Measurements from ENCODE around the gene JADE3. TPM values are rescaled to one million over a fixed set of nuclear protein-coding genes. Genes with fewer than 3 reads are reported as not detected.

JADE3 gene
- total and polyA plus RNA-seq, 2 donors (not counting 1 experiment from before 2014, with no cell fraction given), result 5.1 to 5.3 TPM

GRCh38 chrX:46941341-46941740 lies 29.1 kb downstream of the JADE3 start:
- H3K27ac ChIP-seq (ENCODE audit: insufficient read depth, low read length), result no peak overlapping the region
- H3K9ac ChIP-seq (ENCODE audit: insufficient read depth, low read length), result no peak overlapping the region
- H3K9me3 ChIP-seq (ENCODE audit: control insufficient read depth, insufficient read depth, low read depth, low read length), result no peaks in the 10 kb centered on the region
- no peaks in the 10 kb centered on the region for H4K20me1 ChIP-seq (ENCODE audit: control insufficient read depth, extremely low read depth, insufficient read depth, low read length)
- no peak overlapping the region for H3K4me3 ChIP-seq (replicated peaks in 1 of 4; ENCODE audit: control extremely low read depth in 1 of 4, insufficient read depth in 1 of 4, low read depth in 3 of 4, low read length in 4 of 4)
- no peak overlapping the region for H3K4me2 ChIP-seq (ENCODE audit: extremely low read depth, insufficient read depth, low read length)
- peak in 1 of 2 donors; percentile 77 for DNase-seq (ENCODE audit: low read depth in 2 of 2)
- no peaks in the 10 kb centered on the region for H3K36me3 ChIP-seq (ENCODE audit: control insufficient read depth, insufficient read depth, low read length)
- H3K79me2 ChIP-seq (ENCODE audit: control insufficient read depth, insufficient read depth, low read length), result no peaks in the 10 kb centered on the region
- H3K4me1 ChIP-seq (ENCODE audit: control insufficient read depth, extremely low read depth, insufficient read depth, low read length), result no peaks in the 10 kb centered on the region
- TF ChIP-seq EZH2 (IDR thresholded peaks at IDR 0.05; ENCODE audit: low read length, missing control alignments), result no peak
- TF ChIP-seq CTCF (conservative IDR thresholded peaks at IDR 0.05 in 1 of 2, IDR thresholded peaks at IDR 0.05 in 1 of 2; ENCODE audit: low read depth in 1 of 2, low read length in 2 of 2), result no peak
- H3K27me3 ChIP-seq (ENCODE audit: control insufficient read depth, insufficient read depth, low read length), result no peaks in the 10 kb centered on the region
- no peak overlapping the region for H2AFZ ChIP-seq (ENCODE audit: low read length)

- no peaks in the 10 kb centered on the region for H3K36me3 ChIP-seq (ENCODE audit: control insufficient read depth, insufficient read depth, low read length)
- H3K27ac ChIP-seq (ENCODE audit: insufficient read depth, low read length), result no peak overlapping the region
- no peaks in the 10 kb centered on the region for H3K79me2 ChIP-seq (ENCODE audit: control insufficient read depth, insufficient read depth, low read length)
- TF ChIP-seq EZH2 (IDR thresholded peaks at IDR 0.05; ENCODE audit: low read length, missing control alignments) (no peak), CTCF (conservative IDR thresholded peaks at IDR 0.05 in 1 of 2, IDR thresholded peaks at IDR 0.05 in 1 of 2; ENCODE audit: low read depth in 1 of 2, low read length in 2 of 2) (no peak)
- H4K20me1 ChIP-seq (ENCODE audit: control insufficient read depth, extremely low read depth, insufficient read depth, low read length), result no peaks in the 10 kb centered on the region
- H3K4me1 ChIP-seq (ENCODE audit: control insufficient read depth, extremely low read depth, insufficient read depth, low read length), result peaks cover 3% of the 10 kb centered on the region
- no peaks in the 10 kb centered on the region for H3K27me3 ChIP-seq (ENCODE audit: control insufficient read depth, insufficient read depth, low read length)
- no peaks in the 10 kb centered on the region for H3K9me3 ChIP-seq (ENCODE audit: control insufficient read depth, insufficient read depth, low read depth, low read length)
- H3K9ac ChIP-seq (ENCODE audit: insufficient read depth, low read length), result no peak overlapping the region
- no peak overlapping the region for H2AFZ ChIP-seq (ENCODE audit: low read length)
- no peak for DNase-seq (ENCODE audit: low read depth in 2 of 2)
- peak overlapping the region; percentile 51 for H3K4me2 ChIP-seq (ENCODE audit: extremely low read depth, insufficient read depth, low read length)
- no peak overlapping the region for H3K4me3 ChIP-seq (replicated peaks in 1 of 4; ENCODE audit: control extremely low read depth in 1 of 4, insufficient read depth in 1 of 4, low read depth in 3 of 4, low read length in 4 of 4)
Measured at GRCh38 chrX:46953137-46953527, 40.9 kb downstream of the JADE3 start.

- Histone ChIP-seq H3K9ac (ENCODE audit: insufficient read depth, low read length) (no peak overlapping the region), H4K20me1 (ENCODE audit: control insufficient read depth, extremely low read depth, insufficient read depth, low read length) (no peaks in the 10 kb centered on the region), H3K4me1 (ENCODE audit: control insufficient read depth, extremely low read depth, insufficient read depth, low read length) (peaks cover 3% of the 10 kb centered on the region), H3K4me2 (ENCODE audit: extremely low read depth, insufficient read depth, low read length) (no peak overlapping the region), H3K79me2 (ENCODE audit: control insufficient read depth, insufficient read depth, low read length) (no peaks in the 10 kb centered on the region), H3K36me3 (ENCODE audit: control insufficient read depth, insufficient read depth, low read length) (no peaks in the 10 kb centered on the region), H3K27me3 (ENCODE audit: control insufficient read depth, insufficient read depth, low read length) (no peaks in the 10 kb centered on the region), H3K9me3 (ENCODE audit: control insufficient read depth, insufficient read depth, low read depth, low read length) (no peaks in the 10 kb centered on the region), H3K4me3 (replicated peaks in 1 of 4; ENCODE audit: control extremely low read depth in 1 of 4, insufficient read depth in 1 of 4, low read depth in 3 of 4, low read length in 4 of 4) (no peak overlapping the region), H3K27ac (ENCODE audit: insufficient read depth, low read length) (no peak overlapping the region), H2AFZ (ENCODE audit: low read length) (no peak overlapping the region)
- peak in 1 of 2 donors; percentile 34 for DNase-seq (ENCODE audit: low read depth in 2 of 2)
- TF ChIP-seq EZH2 (IDR thresholded peaks at IDR 0.05; ENCODE audit: low read length, missing control alignments), result no peak
- TF ChIP-seq CTCF (conservative IDR thresholded peaks at IDR 0.05 in 1 of 2, IDR thresholded peaks at IDR 0.05 in 1 of 2; ENCODE audit: low read depth in 1 of 2, low read length in 2 of 2), result no peak
Measured at GRCh38 chrX:46953597-46953996, 41.4 kb downstream of the JADE3 start.

Data from fibroblast of lung (primary cell).